Hepatocyte (in vitro differentiated cells): ENCODE results near the gene SLC6A7. TPM values are rescaled to one million over a fixed set of nuclear protein-coding genes. Genes with fewer than 3 reads are reported as not detected.

ENCODE experiments used
- DNase-seq: peaks from one replicate; pipeline ENCODE4 v3.0.0-alpha.2; 2016; ENCODE audit warnings: low spot score
- H2AFZ ChIP-seq: fragments of 200-600 bp; sonication (generic); 2 replicates; pipeline ENCODE4 v1.6.0; 2016; ENCODE audit warnings: antibody characterized with exemption, mild to moderate bottlenecking
- H3K27ac ChIP-seq: fragments of 200-600 bp; sonication (generic); 2 replicates; pipeline ENCODE4 v1.5.1; 2016; ENCODE audit warnings: mild to moderate bottlenecking
- H3K27me3 ChIP-seq: fragments of 200-600 bp; sonication (generic); 2 replicates; pipeline ENCODE4 v1.6.1; 2016
- H3K36me3 ChIP-seq: fragments of 200-600 bp; sonication (generic); replicated peaks from 2 replicates; pipeline ENCODE4 v1.5.1; 2016; ENCODE audit warnings: low read depth; ENCODE audit not compliant: insufficient read depth
- H3K4me1 ChIP-seq: fragments of 200-600 bp; sonication (generic); 2 replicates; pipeline ENCODE4 v1.5.1; 2016; ENCODE audit warnings: mild to moderate bottlenecking, moderate library complexity; ENCODE audit not compliant: insufficient read depth
- H3K4me2 ChIP-seq: fragments of 200-600 bp; sonication (generic); 2 replicates; pipeline ENCODE4 v1.6.0; 2016
- H3K4me3 ChIP-seq: fragments of 200-600 bp; sonication (generic); 2 replicates; pipeline ENCODE4 v1.5.1; 2016; ENCODE audit warnings: mild to moderate bottlenecking
- H3K79me2 ChIP-seq: fragments of 200-600 bp; sonication (generic); 2 replicates; pipeline ENCODE4 v1.6.0; 2017; ENCODE audit warnings: mild to moderate bottlenecking
- H3K9me2 ChIP-seq: fragments of 200-600 bp; sonication (generic); replicated peaks from 2 replicates; pipeline ENCODE4 v1.6.0; 2017; ENCODE audit warnings: mild to moderate bottlenecking; ENCODE audit not compliant: insufficient read depth
- H3K9me3 ChIP-seq: fragments of 200-600 bp; sonication (generic); 2 replicates; pipeline ENCODE4 v1.5.1; 2016; ENCODE audit warnings: low read depth, mild to moderate bottlenecking
- H4K20me1 ChIP-seq: fragments of 200-600 bp; sonication (generic); 2 replicates; pipeline ENCODE4 v1.6.0; 2016; ENCODE audit warnings: mild to moderate bottlenecking; ENCODE audit not compliant: insufficient read depth, poor library complexity, severe bottlenecking
- EZH2 ChIP-seq: fragments of 200-600 bp; sonication (generic); IDR thresholded peaks from 2 replicates; pipeline ENCODE4 v1.6.1; 2016; ENCODE audit warnings: antibody characterized with exemption, mild to moderate bottlenecking, borderline replicate concordance
- EZH2phosphoT487 ChIP-seq: fragments of 200-600 bp; sonication (generic); IDR thresholded peaks from one replicate; pipeline ENCODE4 v1.6.1; 2018; ENCODE audit warnings: antibody characterized with exemption, mild to moderate bottlenecking, low read depth, moderate library complexity; ENCODE audit not compliant: unreplicated experiment, severe bottlenecking
- WGBS: methylation state at CpG from one replicate; pipeline ENCODE4 v1.1.6; 2016; ENCODE audit warnings: low lambda C conversion rate; ENCODE audit errors: missing lambda C conversion rate; 5-methylcytosine and 5-hydroxymethylcytosine counted together
- polyA plus RNA-seq: library from polyadenylated mRNA; unstranded; fragments of >200 nt; fragmentation: Nextera tagmentation; extraction: Ambion mirVana; gene quantifications from 2 replicates; pipeline ENCODE4 v1.2.1, GENCODE V29; 2016
- total RNA-seq: library from RNA; depleted of rRNA; stranded (reverse); fragments of >200 nt; gene quantifications from 2 replicates; pipeline ENCODE4 v1.2.3, GENCODE V29; 2014
- TF ChIP-seq, protein P1 (sequence below): fragments of 200-600 bp; sonication (generic); IDR thresholded peaks from 2 replicates; pipeline ENCODE4 v1.5.1; 2016; ENCODE audit warnings: antibody characterized with exemption, mild to moderate bottlenecking; ENCODE audit not compliant: poor library complexity

Gene SLC6A7
- total and polyA plus RNA-seq, 2 experiments from 2014 or later = 0.39 to 1.1 TPM

DNA sequence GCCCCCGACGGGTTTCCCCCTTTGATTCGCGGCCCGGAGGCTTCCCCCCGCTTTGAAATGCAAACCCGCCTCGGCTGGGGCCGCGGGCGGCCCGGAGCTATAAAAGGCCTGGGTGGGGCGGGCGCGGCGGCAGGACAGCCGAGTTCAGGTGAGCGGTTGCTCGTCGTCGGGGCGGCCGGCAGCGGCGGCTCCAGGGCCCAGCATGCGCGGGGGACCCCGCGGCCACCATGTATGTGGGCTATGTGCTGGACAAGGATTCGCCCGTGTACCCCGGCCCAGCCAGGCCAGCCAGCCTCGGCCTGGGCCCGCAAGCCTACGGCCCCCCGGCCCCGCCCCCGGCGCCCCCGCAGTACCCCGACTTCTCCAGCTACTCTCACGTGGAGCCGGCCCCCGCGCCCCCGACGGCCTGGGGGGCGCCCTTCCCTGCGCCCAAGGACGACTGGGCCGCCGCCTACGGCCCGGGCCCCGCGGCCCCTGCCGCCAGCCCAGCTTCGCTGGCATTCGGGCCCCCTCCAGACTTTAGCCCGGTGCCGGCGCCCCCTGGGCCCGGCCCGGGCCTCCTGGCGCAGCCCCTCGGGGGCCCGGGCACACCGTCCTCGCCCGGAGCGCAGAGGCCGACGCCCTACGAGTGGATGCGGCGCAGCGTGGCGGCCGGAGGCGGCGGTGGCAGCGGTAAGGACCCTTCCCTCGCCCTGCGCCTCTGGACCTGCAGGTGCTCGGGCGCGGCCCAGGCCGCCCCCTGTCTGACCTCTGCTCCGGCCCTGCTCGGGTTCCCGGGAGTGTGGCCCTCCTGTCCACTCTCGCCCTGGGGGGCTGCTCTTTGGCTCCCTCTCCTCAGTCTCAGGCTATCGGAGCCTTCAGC, 23.0 kb upstream of the SLC6A7 start, which contains the start of gene CDX1:
Gene CDX1, plus strand, starts transcription at position 129 of the 862 bp plus-strand sequence. Its CDS starts 99 bp downstream, at position 228.
- H3K4me1 ChIP-seq = peaks cover 39% of the 10 kb centered on the region
- H3K79me2 ChIP-seq = peaks cover 9% of the 10 kb centered on the region
- no peaks in the 10 kb centered on the region for H3K9me2 ChIP-seq
- DNase-seq = no peak
- no peaks in the 10 kb centered on the region for H3K9me3 ChIP-seq
- 40% methylated on average over 51 of the region's 93 CpGs for WGBS
- peak within 1 kb of the TSS; percentile 51 for H3K27ac ChIP-seq
- H4K20me1 ChIP-seq = no peaks in the 10 kb centered on the region
- H3K4me3 ChIP-seq = no peak within 1 kb of the TSS
- H3K27me3 ChIP-seq = peaks cover 5% of the 10 kb centered on the region
- TF ChIP-seq EZH2 (peak; percentile 73), EZH2phosphoT487 (no peak)
- TF ChIP-seq, protein P1, sequence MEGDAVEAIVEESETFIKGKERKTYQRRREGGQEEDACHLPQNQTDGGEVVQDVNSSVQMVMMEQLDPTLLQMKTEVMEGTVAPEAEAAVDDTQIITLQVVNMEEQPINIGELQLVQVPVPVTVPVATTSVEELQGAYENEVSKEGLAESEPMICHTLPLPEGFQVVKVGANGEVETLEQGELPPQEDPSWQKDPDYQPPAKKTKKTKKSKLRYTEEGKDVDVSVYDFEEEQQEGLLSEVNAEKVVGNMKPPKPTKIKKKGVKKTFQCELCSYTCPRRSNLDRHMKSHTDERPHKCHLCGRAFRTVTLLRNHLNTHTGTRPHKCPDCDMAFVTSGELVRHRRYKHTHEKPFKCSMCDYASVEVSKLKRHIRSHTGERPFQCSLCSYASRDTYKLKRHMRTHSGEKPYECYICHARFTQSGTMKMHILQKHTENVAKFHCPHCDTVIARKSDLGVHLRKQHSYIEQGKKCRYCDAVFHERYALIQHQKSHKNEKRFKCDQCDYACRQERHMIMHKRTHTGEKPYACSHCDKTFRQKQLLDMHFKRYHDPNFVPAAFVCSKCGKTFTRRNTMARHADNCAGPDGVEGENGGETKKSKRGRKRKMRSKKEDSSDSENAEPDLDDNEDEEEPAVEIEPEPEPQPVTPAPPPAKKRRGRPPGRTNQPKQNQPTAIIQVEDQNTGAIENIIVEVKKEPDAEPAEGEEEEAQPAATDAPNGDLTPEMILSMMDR = no peak
- H2AFZ ChIP-seq = peak within 1 kb of the TSS; percentile 56
- H3K36me3 ChIP-seq = no peaks in the 10 kb centered on the region
- H3K4me2 ChIP-seq = peak within 1 kb of the TSS; percentile 63

DNA sequence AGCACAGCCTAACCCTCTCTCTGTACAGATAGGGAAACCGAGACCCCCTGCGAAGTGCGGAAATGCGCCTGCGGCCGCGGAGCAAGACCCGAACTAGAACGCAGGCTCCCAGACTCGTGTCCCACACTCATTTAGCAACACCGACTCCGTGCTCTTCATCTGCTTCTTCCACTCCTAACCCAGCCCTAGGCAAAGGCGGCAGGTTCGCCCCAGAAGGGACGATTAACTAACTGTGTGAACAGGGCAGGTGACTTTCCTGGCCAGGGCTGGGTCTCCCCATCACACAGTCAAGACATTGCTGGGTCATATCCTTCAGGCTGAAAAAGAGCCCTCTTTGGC, 22.4 kb upstream of the SLC6A7 start:
- H3K4me1 ChIP-seq = peaks cover 39% of the 10 kb centered on the region
- no peaks in the 10 kb centered on the region for H3K36me3 ChIP-seq
- H3K27ac ChIP-seq = peak overlapping the region; percentile 51
- TF ChIP-seq, protein P1 = no peak
- no peak for TF ChIP-seq EZH2phosphoT487
- no peak for TF ChIP-seq EZH2
- 55% methylated on average over 15 of the region's 15 CpGs for WGBS
- H2AFZ ChIP-seq = no peak overlapping the region
- H3K27me3 ChIP-seq = peaks cover 5% of the 10 kb centered on the region
- H4K20me1 ChIP-seq = no peaks in the 10 kb centered on the region
- no peak overlapping the region for H3K4me3 ChIP-seq
- DNase-seq = no peak
- no peaks in the 10 kb centered on the region for H3K9me3 ChIP-seq
- no peaks in the 10 kb centered on the region for H3K9me2 ChIP-seq
- peaks cover 13% of the 10 kb centered on the region for H3K79me2 ChIP-seq
- peak overlapping the region; percentile 63 for H3K4me2 ChIP-seq

DNA sequence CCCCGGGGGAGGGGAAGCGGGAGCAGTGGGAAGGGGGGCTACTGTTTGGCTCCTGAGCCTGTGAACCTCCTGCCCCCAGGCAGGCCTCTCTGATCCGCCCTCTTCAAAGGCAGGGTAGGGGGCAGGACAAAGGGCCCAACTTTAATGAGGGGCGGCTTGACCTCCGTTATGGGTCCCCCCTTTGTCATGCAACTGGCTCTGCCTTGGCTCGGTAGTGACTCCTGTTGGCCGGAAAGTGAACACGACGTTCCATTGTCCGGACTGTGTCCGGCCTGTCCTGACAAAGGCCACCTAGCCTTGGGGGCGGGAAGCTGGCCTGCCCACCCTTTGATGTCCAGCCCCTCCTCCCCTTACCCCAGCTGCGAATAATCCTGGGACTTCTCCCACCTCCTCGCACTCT, 22.0 kb upstream of the SLC6A7 start:
- peaks cover 13% of the 10 kb centered on the region for H3K79me2 ChIP-seq
- no peak overlapping the region for H3K4me3 ChIP-seq
- no peaks in the 10 kb centered on the region for H3K9me2 ChIP-seq
- no peaks in the 10 kb centered on the region for H4K20me1 ChIP-seq
- H3K9me3 ChIP-seq = no peaks in the 10 kb centered on the region
- peaks cover 5% of the 10 kb centered on the region for H3K27me3 ChIP-seq
- WGBS = 73% methylated on average over 14 of the region's 14 CpGs
- no peaks in the 10 kb centered on the region for H3K36me3 ChIP-seq
- peak overlapping the region; percentile 63 for H3K4me2 ChIP-seq
- H3K27ac ChIP-seq = peak overlapping the region; percentile 51
- TF ChIP-seq EZH2 = no peak
- TF ChIP-seq, protein P1 = peak; percentile 17
- DNase-seq = no peak
- H2AFZ ChIP-seq = no peak overlapping the region
- peaks cover 41% of the 10 kb centered on the region for H3K4me1 ChIP-seq
